CD4-positive, alpha-beta T cell (primary cell): Measurements from ENCODE around the gene SLC19A1. TPM values are rescaled to one million over a fixed set of nuclear protein-coding genes. Genes with fewer than 3 reads are reported as not detected.
A peak's percentile ranks its signal among the peaks of the same experiment; 100 is the strongest.

Experiments
- ATAC-seq: fragments of 200-7000 bp; cut with Tn5 transposase; one replicate; pipeline ENCODE4 v1.10.0; 2022; ENCODE audit warnings: mild to moderate bottlenecking; ENCODE audit not compliant: poor library complexity
- CTCF ChIA-PET: fragments of 350-600 bp; sonication (Branson Sonifier 250); formaldehyde crosslinking; loops from one replicate; lab custom pipeline; 2021; ENCODE audit warnings: antibody characterized with exemption, inconsistent platforms; lab: Charles Lee
- POLR2A ChIA-PET: fragments of 350-600 bp; sonication (Branson Sonifier 250); formaldehyde crosslinking; loops from one replicate; lab custom pipeline; 2021; ENCODE audit warnings: antibody characterized with exemption, inconsistent platforms; lab: Charles Lee
- DNase-seq, 14 experiments: peaks; one replicate each; pipeline ENCODE4 v3.0.0-alpha.2; 2013 to 2020; ENCODE audit warnings: mixed read lengths in 2 of 14
- H3K27ac ChIP-seq, 2 donors: one replicate each; pipeline versions ENCODE4 v1.5.1 to v1.7.0; 2013; ENCODE audit warnings: low read length in 2 of 2, low read depth in 1 of 2, mild to moderate bottlenecking in 1 of 2
- H3K27me3 ChIP-seq, 2 experiments: 1 replicate in 1 of 2; 2 replicates in 1 of 2; pipeline versions ENCODE4 v1.6.1 to v1.7.0; 2013; ENCODE audit warnings: low read length in 2 of 2, control low read depth in 1 of 2, mild to moderate bottlenecking in 1 of 2, moderate library complexity in 1 of 2; ENCODE audit not compliant: insufficient read depth in 2 of 2, control insufficient read depth in 1 of 2
- H3K36me3 ChIP-seq: one replicate; pipeline ENCODE4 v1.6.1; 2013; ENCODE audit warnings: low read length, control low read depth; ENCODE audit not compliant: insufficient read depth
- H3K4me1 ChIP-seq: one replicate; pipeline ENCODE4 v1.6.1; 2013; ENCODE audit warnings: low read length, control low read depth; ENCODE audit not compliant: insufficient read depth
- H3K4me3 ChIP-seq: one replicate; pipeline ENCODE4 v1.5.1; 2013; ENCODE audit warnings: mild to moderate bottlenecking, low read length, moderate library complexity
- H3K9me3 ChIP-seq, 2 experiments: 1 replicate in 1 of 2; 2 replicates in 1 of 2; pipeline versions ENCODE4 v1.6.1 to v1.7.0; 2013; ENCODE audit warnings: low read length in 2 of 2, mild to moderate bottlenecking in 2 of 2, control low read depth in 1 of 2, moderate library complexity in 1 of 2; ENCODE audit not compliant: control insufficient read depth in 1 of 2, insufficient read depth in 1 of 2
- H3K27ac Mint-ChIP-seq: one replicate; pipeline ENCODE4 v1.8.0; 2020; ENCODE audit warnings: mixed read lengths
- H3K27me3 Mint-ChIP-seq: one replicate; pipeline ENCODE4 v1.8.0; 2021; ENCODE audit warnings: mixed read lengths
- H3K36me3 Mint-ChIP-seq: one replicate; pipeline ENCODE4 v1.8.0; 2021; ENCODE audit warnings: low read depth, mixed read lengths
- H3K4me1 Mint-ChIP-seq: one replicate; pipeline ENCODE4 v1.8.0; 2021; ENCODE audit warnings: low read depth, mixed read lengths
- H3K4me3 Mint-ChIP-seq: one replicate; pipeline ENCODE4 v1.8.0; 2020; ENCODE audit warnings: mild to moderate bottlenecking, mixed read lengths
- H3K9me3 Mint-ChIP-seq: one replicate; pipeline ENCODE4 v1.8.0; 2020; ENCODE audit warnings: mixed read lengths
- CTCF ChIP-seq: fragments of 200-600 bp; IDR thresholded peaks from one replicate; pipeline ENCODE4 v1.8.0; 2022; ENCODE audit warnings: antibody characterized with exemption, mild to moderate bottlenecking
- intact Hi-C, 2 experiments: fragments of 100-400 bp; cut with DNase I in 1 of 2; cut with micrococcal nuclease in 1 of 2; formaldehyde crosslinking; loops; one replicate each; pipeline versions ENCODE4 v1.15.1 to v1.9.0; 2023 to 2025; cut with DNase I, micrococcal nuclease
- total RNA-seq, 174 experiments: library from RNA in 2 of 174; stranded (reverse) in 2 of 174; gene quantifications; one replicate each; pipeline ENCODE4 v1.2.3 and lab custom pipeline; 2021 to 2026

The SLC19A1 gene
- total RNA-seq, 2 experiments from 2014 or later: 11.5 to 12.0 TPM

GRCh38 chr21:45557616-45558043, 15.4 kb upstream of the SLC19A1 start:
- Histone ChIP-seq H3K9me3 (no peaks in the 10 kb centered on the region), H3K4me3 (no peak overlapping the region), H3K36me3 (no peaks in the 10 kb centered on the region), H3K4me1 (peaks cover 18% of the 10 kb centered on the region), H3K27me3 (no peaks in the 10 kb centered on the region), H3K27ac (no peak overlapping the region)
- ChIA-PET CTCF (no interaction called here), POLR2A (no interaction called here)
- Mint-ChIP-seq H3K27ac (no peak overlapping the region), H3K9me3 (no peaks in the 10 kb centered on the region), H3K4me3 (peak overlapping the region; percentile 63), H3K4me1 (peaks cover 6% of the 10 kb centered on the region), H3K36me3 (peaks cover 5% of the 10 kb centered on the region), H3K27me3 (no peaks in the 10 kb centered on the region)
- intact Hi-C loops: loop anchor here (2.0 to 10.0 kb wide), 4 partner anchors 31 to 427 kb away; partner anchors contain the start of genes COL6A1 (in 1 of the 2) and PCBP3 (in 1 of the 2)
- TF ChIP-seq CTCF: no peak
- ATAC-seq (no peak), DNase-seq (no peak)

DNA sequence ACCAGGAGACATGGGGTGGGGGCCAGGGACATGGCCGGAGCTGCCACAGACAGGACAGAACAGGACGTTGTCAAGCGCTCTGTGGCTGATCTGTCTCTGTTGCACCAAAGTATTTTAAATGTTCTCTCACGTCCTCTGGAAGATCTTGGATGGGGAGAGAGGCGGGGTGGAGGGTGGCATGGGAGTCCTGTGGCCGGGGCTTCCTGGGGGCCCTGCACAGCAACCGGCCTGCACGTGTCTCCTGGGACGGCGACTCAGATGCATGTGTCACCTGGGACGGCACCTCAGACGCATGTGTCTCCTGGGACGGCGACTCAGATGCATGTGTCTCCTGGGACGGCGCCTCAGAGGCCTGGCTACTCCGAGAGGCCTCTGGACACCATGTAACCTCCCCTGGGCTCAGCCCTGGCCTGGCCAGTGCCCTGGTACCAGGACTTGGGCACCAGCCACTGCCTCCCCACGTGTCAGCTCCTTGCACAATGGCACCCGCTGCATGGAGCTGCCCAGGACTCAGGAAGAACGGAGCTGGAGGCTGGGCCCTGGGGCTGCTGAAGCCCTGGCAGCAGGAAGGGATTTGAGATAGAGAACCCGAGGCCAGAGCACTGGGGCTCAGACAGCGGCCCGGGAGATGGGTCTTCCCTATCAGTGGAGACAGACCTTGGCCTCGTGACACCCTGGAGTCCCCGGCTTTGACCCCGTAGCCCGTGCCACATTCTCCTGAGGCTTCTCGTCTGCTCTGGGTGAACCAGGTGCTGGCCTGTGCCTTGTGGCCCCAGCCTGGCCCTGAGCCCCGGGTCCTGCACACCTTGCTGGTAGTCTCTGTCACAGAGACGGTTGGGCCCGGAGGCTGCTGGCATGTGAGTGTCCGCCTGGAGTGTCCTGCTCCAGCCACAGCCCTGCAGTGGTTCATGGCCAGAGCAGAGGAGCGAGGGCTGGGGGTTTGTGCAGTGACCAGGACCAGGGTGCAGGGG, 14.7 kb upstream of the SLC19A1 start:
- TF ChIP-seq CTCF: no peak
- no peak overlapping the region for H3K4me3 ChIP-seq
- POLR2A ChIA-PET: interaction anchor here (0.7 to 1.2 kb wide), 2 partner anchors 33 to 35 kb away, joined by 5 read pairs; no protein-coding TSS in a partner anchor
- Mint-ChIP-seq H3K36me3 (peaks cover 5% of the 10 kb centered on the region), H3K9me3 (no peaks in the 10 kb centered on the region), H3K4me1 (peaks cover 8% of the 10 kb centered on the region), H3K27me3 (no peaks in the 10 kb centered on the region), H3K27ac (no peak overlapping the region), H3K4me3 (peak overlapping the region; percentile 71)
- H3K4me1 ChIP-seq: peaks cover 25% of the 10 kb centered on the region
- CTCF ChIA-PET: interaction anchor here (1.0 to 1.7 kb wide), 3 partner anchors 33 to 59 kb away, joined by 3 to 10 read pairs (median 4); no protein-coding TSS in a partner anchor
- ATAC-seq (no peak), DNase-seq (no peak)
- no peak overlapping the region for H3K27ac ChIP-seq
- no peaks in the 10 kb centered on the region for H3K9me3 ChIP-seq
- no peaks in the 10 kb centered on the region for H3K36me3 ChIP-seq
- intact Hi-C loops: loop anchor here (1.0 to 10.0 kb wide), 5 partner anchors 32 to 428 kb away; partner anchors contain the start of genes COL6A1 (in 1 of the 2) and PCBP3 (in 1 of the 2)
- no peaks in the 10 kb centered on the region for H3K27me3 ChIP-seq

DNA sequence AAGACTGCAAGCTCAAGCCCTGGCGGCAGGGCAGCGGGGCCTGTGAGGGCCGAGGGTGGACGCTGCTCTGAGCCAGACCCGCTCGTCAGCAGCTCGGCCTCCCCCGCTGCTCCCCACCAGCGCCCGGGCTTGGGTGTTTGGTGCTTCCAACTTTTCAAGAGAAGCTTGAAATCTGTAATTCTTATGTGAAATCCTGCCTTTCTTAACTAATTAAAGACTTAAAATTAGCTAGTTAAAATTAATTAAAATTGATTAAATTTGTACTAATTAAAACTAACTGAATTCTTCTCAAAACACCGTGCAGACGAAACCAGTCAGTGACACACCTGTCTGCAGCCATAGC, 14.0 kb upstream of the SLC19A1 start:
- intact Hi-C loops: loop anchor here (1.0 to 10.0 kb wide), 5 partner anchors 33 to 429 kb away; partner anchors contain the start of genes COL6A1 (in 1 of the 2) and PCBP3 (in 1 of the 2)
- ChIA-PET CTCF (interaction anchor here (1.0 to 1.7 kb wide), 3 partner anchors 34 to 60 kb away, joined by 3 to 10 read pairs (median 4); no protein-coding TSS in a partner anchor), POLR2A (interaction anchor here (0.7 to 1.2 kb wide), 3 partner anchors 34 to 477 kb away, joined by 4 to 5 read pairs (median 5); no protein-coding TSS in a partner anchor)
- Mint-ChIP-seq H3K27ac (peak overlapping the region; percentile 58), H3K27me3 (no peaks in the 10 kb centered on the region), H3K4me1 (peaks cover 15% of the 10 kb centered on the region), H3K4me3 (no peak overlapping the region), H3K36me3 (peaks cover 5% of the 10 kb centered on the region), H3K9me3 (no peaks in the 10 kb centered on the region)
- H3K27me3 ChIP-seq: no peaks in the 10 kb centered on the region
- H3K9me3 ChIP-seq: no peaks in the 10 kb centered on the region
- H3K4me1 ChIP-seq: peaks cover 32% of the 10 kb centered on the region
- DNase-seq (no peak), ATAC-seq (no peak)
- no peaks in the 10 kb centered on the region for H3K36me3 ChIP-seq
- H3K27ac ChIP-seq: no peak overlapping the region
- TF ChIP-seq CTCF: no peak
- no peak overlapping the region for H3K4me3 ChIP-seq
